Stimulated activated CD4-positive, alpha-beta T cell treated with anti-CD3 and anti-CD28 coated beads, TNF-alpha, amount 100 ng/mL, for 4 hours (primary cell): ENCODE data around the gene ROBO2.

Experiments
- DNase-seq, 3 experiments: peaks; one replicate each; pipeline ENCODE4 v3.0.0-alpha.2; 2020; ENCODE audit warnings: low read depth in 3 of 3

ROBO2 gene

DNA sequence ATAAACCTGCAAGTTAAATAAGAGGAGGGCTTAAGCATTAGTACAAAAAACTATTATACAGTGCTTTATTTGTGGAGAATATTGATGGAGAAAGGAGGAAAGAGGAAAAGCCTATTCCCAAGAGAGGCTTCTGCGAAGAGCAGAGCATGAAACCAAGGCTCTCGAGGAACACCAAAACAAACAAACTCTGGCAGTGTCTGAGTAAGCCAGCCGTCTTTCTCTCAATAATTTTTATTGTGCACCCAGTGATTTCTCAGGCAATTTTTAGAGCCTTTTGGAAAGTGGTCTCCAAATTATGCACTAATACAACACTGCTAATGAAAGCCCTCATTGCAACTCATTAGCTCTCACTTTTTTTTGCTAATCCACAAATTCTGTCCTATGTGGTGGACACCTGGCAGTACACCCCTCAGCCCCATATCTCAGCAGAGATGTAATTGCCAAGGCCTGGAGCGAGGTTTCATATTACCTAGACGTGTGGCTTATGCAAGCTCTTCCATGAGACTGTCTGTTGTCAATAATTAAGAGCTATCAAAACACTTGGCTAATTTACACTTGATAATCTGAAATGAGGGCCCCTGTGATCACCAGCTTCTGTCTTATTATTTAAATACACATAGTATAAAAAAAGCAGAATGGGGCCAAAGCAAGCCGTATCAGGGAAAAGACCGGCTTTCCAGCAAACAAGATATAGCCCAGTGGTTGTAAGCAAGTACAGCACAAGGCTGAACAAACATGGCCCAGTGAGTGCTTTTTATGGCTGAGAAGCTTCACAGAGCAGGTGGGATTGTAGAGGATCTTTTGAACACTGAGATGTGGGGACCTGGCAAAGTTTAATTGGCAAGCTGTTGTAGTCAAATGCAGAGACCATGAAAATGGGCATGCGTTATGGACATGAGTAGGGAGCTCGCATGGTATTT is 216.9 kb downstream of the ROBO2 start:
- DNase-seq, result no peak

DNA sequence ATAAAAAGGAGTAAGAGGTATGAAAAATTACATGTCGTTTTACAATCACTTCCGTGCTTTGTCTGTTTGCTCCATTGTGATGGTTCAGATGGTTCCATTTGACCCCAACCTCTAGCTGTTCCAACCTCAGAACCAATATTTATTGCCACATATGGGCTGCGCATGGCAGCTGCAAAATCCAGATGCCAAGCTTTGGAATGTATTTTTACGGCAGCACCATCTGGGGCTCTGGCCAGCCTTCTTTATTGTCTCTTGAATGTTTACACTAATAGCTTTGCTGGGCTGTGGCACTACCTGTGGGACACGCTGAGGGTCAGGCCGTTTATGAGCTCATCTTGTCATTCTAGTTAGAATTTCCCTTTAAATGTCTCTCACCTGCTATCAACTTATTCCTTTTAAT is 219.8 kb downstream of the ROBO2 start:
- DNase-seq, result no peak

DNA sequence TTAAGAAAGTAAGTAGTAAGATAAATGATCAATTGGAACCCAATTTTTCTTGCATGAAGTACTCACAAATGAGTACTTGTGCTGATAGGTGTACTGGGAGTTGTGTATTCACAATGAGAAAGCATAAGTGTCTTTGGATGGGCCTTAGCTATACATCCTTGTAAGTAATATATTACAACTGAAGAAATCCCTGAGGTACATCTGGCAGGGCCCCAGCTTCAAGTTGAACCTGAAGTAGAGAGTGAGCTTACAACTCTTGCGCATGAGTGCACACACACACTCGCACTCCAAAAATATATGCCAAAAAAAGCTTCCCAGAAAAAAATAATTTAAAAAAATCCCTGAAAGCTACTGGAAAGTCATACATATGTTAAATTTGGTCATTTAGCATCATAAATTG is 222.5 kb downstream of the ROBO2 start:
- no peak for DNase-seq

DNA sequence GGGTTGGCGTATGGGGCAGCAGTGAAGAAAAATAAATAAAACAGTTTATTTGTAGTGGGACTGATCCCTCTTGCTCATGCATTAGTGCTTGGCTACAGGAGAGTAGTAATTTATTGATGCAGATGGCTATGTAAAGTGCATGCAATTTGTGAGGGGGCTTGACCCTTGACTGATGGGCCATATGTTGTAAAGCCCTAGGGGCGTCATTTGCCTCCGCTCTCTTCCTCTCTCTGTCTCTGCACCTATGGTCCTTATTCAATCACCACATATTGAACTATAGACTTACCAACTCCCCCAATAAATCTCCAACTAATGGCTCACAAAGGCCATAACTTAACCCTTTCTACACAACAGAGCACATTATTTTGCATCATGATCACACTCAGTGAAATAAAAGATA is 227.7 kb downstream of the ROBO2 start:
- no peak for DNase-seq

DNA sequence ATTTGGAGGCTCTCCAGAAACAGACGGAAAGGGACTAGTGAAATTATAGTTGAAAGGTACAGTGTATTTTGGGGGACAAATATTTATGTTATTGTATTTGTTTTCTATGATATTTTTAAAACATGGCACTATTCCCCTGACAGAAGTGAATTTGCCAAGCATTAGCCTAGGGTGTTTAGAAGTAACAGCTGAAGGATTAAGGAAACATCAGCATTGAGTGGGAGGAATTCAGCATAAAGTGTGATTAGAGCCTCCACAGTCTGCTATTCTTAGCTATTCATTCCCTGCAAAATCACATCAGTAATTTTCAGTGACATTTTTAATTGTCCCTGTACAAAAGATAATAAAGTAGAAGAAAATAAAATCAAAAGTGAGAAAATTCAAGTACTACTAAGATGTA is 231.4 kb downstream of the ROBO2 start:
- DNase-seq, result no peak

DNA sequence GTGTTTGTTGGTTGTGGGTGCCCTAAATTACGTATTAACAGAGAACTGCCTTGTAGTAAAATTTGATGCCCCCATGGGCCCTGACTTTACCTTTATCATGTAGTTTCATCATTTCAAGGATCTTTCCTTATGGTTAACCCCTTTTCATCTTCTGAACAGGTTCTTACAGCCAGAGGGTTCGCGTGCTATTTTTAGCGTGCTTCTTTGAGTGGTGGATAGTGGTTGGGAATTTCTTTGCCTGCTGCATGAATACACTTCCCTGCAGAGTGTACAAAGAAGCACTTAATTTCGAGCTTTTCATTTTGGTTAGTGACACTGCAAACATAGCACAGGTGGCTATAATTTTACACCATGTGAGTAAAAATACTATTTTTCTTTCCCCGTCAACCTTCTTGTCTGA is 231.8 kb downstream of the ROBO2 start:
- DNase-seq, result no peak

DNA sequence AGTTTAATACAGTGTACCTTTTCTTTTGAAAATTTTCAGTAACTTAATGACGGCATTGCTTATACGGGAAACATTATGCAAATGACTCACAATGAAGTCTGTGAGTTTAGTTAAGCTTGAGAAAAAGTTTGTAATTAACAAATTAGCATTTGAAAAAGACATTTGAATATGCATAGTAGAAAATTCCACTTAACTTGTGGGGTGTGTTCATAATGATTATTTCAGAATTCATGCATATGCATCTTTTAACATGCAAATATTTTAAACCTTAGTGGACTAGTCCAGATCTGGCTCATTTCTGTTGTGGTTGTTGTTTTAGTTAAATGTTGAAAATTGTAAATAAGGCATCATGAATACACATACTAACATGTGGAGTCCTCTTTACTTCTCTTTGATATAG is 239.4 kb downstream of the ROBO2 start:
- no peak for DNase-seq

DNA sequence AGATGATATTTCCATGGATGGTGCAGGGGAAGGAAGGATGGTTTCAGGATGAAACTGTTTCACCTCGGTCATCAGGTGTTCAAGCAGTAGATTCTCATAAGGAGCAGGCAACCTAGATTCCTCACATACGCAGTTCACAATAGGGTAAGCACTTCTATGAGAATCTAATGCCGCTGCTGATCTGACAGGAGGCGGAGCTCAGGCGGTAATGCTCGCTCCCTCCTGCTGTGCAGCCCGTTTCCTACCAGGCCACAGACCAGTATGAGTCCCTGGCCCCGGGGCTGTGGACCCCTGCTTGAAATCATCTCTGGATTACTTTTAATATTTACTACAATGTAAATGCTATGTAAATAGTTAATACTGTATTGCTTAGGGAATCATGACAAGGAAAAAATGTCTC is 241.8 kb downstream of the ROBO2 start:
- no peak for DNase-seq

DNA sequence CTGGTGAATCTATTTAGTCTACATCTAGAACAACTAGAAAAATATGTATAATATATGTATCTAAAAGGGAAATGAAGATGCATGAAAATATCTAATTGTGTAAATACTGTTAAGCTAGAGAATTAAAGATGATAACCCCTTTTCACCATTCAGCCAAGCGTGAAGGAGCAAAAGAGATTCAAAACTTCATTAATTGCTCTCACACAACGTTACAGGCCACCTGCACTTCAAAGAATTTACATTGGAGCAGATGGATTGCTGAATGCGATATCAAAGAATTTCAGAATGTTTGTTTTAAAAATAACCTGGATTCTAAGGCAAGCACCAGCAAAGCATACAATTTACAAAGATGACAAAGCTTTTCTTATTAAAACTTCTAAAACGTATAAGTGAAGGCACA is 243.2 kb downstream of the ROBO2 start:
- DNase-seq, result no peak

DNA sequence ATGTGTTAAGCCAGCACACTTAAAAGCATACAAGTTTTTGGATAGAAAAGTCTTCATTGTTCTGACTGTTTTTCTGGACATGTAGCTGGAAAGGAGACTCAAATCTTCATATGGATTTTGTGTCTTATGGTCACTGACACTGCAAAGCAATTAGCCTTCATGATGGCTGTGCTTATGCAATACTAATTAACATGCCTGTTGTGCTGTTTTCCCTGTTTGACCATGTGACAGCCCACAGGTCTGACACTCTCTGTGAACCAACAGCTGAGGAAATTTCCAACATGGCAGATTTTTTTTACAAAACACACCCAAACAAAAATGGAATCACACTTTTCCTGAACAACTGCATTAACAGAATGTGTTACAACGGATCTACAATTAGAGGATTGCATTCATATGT is 248.4 kb downstream of the ROBO2 start:
- DNase-seq, result no peak

DNA sequence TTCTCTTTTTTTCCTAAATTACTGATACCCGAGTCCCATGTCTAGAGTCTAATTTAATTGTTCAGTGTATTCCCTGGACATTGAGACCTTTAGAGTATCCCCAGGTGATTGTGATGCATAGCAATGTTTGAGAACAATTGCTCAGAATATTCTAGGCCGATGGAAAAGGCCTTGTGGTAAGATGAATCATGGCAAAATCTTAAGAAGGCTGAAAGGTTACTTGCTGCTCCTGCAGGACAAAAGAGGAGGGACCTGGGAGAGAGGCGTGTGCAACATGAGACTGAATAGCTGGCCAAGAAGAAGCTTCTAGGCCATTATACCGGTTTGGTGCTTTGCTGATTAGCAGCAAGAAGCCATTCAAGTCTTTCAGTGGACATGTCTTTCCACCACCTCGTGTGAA is 256.6 kb downstream of the ROBO2 start:
- DNase-seq, result no peak

DNA sequence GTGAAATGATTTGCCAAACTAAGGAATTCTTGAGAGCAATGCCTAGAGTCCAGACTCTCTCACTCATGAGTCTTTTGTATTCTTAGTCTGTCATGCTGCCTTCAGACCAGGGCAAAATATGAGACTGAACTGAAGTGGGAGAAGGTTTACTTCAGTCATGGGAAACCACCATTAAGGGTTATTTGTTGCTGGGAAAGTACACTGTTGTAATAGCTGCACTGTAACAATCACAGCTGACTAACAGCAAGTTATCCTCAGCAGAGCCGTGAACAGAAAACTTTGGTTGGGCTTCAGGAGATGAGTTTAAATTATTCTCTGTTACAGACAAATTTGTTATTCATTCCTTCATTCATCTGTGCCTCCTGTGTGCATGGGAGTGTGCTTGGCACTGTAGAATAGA is 258.5 kb downstream of the ROBO2 start:
- DNase-seq, result no peak

DNA sequence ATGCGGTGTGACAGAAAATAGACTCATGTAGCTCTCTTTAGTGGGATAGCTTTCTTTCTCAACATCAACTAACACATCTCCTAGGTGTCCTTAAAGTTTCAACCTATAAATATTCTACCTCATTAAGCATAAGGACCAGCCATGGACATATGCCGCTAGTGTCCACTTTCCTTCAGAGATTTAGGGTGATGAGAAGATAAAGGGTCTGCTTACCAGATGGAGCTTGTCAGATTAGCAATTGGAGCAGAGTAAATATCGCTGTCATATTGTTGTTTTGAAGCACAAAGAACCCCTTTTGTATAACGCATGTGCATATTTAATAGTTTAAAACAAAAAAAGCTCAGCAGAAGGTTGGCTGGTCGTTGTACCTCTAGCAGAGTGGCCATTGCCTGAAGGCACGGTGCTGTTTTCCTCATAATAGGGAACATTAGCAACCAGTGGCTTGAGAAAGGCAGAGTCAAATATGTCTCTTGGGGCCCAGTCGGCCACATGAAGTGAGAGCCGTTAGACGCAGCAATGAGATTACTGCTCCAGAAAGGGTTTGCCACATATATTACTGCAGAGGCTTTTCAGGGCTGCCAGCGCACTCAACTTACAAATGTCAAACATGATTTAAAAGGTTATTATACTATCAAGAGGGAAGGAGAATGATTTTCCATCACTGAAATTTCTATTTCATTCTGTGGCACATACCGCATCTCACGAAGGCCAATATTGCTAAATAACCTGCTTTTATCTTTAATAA is 264.2 kb downstream of the ROBO2 start:
- DNase-seq, result no peak

DNA sequence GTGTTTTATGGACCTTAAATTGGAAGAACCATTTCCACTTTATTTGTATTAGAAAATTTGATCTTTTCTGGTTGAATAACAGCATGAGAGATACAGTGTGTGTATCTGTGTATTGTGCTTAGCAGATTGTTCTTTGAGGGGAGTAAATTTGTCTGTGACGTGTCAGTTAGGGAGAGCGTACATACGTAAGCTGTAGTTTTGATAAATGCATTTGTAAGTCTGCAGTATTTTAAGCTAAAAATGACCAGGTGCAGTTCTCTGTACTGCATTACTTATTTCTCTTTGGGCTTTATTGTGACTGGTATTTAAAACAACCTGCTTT is 264.8 kb downstream of the ROBO2 start:
- DNase-seq, result no peak

DNA sequence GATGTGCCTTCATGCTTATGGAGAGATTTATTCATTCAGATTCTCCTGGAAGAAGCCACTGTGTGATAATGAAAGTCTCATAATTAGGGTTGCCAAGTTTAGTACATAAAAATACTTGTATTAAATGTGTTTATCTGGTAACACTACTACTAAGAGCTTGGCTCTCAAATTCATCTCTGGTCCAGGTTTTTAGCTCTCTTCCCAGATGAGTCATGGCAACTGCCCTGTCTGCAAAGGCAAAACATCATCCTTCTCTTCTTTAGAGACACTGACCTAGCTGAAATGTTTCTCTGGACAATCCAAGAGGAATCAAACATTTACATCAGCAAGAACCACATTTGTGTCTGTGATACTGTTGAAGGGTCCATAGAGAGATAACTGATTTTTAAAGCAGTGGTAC is 269.6 kb downstream of the ROBO2 start:
- no peak for DNase-seq

DNA sequence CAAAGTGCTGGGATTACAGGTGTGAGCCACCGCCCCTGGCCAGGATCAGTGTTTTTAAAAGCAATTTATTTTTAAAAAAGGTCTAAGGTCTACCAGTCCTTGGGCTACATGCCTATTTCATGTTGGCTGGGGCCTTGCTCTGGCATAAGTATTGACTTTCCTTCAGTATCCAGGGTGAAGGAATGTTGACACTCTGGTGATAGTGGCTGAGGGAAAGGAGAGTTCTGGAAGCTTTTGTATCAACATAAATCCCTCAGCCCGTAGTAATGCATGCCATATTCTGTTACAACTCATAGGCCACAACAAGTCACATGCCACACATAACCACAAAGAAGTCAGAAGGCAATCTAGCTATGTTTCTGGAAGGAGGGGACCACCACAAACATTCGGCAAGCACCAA is 273.9 kb downstream of the ROBO2 start:
- no peak for DNase-seq

DNA sequence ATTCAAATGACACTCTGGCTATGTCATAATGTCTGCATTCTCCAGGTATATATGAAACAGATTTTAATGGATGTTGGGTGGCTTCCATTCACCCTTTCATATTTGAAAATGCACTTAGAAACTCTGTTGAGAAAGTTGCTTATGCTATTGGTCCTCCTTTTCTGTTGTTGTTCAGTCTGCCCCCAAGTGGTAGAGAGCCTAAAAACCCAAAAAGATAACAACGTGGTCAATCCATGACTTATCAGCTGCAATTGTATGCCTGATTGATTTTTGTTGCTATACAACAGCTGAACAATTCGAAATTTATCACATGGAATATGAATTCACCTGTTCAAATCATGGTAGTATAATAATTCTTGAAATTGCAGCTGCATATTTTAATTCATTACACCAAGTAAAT is 279.8 kb downstream of the ROBO2 start:
- DNase-seq, result no peak

DNA sequence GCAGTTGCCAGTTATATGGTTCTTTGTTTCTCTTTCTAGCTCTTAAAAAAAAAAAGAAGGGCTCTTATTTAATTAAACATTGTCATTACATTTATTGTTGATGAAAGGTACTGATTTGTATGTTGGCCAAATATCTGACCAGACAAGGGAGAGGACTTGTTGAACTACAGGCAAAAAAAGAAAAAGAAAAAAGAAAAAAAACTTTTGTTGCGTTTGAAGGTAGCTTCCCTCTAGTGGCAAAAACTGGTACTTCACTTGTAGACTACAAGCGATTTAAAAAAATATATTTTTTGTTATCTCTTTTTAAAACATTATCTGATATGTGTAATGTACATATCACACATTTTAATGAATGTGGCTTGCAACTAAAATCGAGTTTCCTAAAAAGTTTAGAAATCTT is 280.6 kb downstream of the ROBO2 start:
- no peak for DNase-seq

DNA sequence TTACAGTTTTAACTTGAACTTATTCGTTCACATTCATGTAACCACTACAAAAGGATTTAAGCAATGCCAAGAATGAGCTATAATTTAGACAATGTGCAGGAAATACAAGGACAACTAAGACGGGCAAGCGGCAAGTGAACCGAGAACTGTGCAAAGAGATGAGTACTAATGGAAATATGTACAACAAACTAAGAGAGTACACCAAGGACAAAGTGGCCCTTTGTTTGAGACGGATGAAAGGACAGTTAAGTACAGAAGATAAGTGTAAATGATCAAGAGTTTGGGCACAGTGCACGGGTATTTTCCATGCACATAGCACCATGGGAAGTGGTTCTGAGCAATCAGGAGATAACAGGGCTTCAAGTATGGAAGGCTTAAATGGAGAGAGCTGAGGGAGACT is 281.7 kb downstream of the ROBO2 start:
- DNase-seq, result no peak

DNA sequence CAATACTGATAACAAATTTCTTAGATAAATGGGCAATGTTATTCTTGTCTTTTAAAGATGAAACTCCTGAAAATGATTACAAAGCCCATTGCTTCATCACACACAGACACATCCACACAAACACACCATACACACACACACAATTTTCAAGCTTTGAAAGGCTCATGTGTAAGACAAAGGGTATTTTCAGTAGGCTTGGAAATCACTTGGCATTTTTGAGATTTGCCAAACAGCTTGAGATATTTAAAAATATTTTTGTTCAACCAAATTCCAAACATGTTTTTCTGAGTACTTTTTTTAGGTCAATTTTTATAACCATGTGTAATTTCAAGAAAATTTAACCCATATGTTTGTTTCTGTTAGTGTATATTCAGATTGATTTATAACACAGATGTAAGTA is 283.7 kb downstream of the ROBO2 start:
- DNase-seq, result no peak

DNA sequence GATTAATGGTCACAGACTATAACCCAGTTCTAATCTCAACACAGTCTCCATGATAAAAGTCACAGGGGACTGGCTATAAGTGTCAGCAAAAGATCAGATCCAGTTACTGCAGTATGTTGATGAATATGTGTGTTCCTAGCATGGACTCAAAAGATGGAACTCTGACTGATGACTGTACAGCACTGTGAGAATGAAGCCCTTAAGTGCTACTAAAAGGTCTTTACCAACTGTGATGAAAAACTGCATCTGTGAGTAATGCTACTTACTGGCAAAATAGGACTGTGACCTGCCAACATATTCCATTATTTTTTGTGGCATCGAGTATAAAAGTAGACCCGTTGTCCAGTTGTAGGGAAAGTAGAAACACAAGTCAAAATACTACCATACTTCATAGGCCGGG is 284.2 kb downstream of the ROBO2 start:
- no peak for DNase-seq

DNA sequence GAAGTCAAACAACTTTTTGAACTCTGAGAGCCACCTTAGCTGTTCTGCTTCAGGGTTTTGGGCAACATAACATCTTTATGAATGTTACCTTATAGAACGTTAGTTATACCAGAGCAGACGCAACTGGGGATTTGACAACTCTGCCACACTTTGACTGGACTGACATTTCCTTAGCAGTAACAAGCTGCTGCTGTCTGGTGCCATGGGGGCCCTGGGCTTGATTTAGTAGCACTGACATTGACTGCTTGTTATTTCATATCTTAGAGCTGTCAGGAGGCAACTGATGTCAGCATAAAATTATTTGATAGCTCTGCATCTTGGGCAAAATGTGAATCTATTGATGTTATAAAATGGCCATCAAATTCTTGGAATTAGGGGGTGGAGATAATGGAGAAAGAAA is 285.4 kb downstream of the ROBO2 start:
- DNase-seq, result no peak

DNA sequence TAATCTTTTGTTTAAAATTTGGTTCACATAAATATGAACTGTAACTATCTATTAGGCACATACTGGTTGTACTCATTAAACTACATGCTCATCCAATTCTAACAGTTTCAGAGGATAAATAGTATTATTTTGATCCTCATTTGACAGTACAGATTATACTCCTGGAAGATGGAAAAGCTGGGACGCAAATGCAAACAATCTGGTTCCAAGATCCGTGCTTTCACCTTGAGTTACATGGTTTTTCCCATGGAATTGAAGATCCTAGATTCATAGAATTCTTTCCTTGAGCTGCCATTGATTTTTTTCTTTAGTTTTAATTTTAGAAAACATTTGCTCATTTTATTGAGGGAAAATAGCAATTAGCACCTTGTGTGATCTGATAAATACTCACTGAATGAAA is 285.8 kb downstream of the ROBO2 start:
- DNase-seq, result no peak

DNA sequence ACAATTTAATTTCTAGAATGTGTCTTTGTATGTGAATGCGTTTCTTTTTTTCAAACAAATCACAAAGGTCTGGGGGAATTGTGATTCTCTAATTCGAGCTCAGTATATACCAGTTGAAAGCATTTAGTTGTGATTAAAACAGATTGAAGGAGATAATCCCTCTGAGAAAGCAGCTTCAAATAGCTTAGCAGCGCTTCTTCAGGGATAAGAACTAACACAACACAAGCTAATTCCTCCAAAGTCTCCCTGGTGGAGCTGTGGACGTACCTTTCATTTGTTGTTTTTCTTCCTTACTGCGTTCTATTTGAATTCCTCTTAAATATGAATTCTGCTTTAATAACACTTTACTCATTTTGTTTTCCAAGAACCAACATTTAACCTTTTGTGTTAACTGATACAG is 286.7 kb downstream of the ROBO2 start:
- DNase-seq, result no peak
